Activated CD8-positive, alpha-beta memory T cell treated with anti-CD3 and anti-CD28 coated beads for 1 hour (primary cell): ENCODE measurements around the gene PPFIA3.

Experiments
- DNase-seq, 2 donors: peaks; one replicate each; pipeline ENCODE4 v3.0.0-alpha.2; 2020; ENCODE audit warnings: low read depth in 1 of 2; ENCODE audit errors: extremely low read depth in 1 of 2

Gene PPFIA3

DNA sequence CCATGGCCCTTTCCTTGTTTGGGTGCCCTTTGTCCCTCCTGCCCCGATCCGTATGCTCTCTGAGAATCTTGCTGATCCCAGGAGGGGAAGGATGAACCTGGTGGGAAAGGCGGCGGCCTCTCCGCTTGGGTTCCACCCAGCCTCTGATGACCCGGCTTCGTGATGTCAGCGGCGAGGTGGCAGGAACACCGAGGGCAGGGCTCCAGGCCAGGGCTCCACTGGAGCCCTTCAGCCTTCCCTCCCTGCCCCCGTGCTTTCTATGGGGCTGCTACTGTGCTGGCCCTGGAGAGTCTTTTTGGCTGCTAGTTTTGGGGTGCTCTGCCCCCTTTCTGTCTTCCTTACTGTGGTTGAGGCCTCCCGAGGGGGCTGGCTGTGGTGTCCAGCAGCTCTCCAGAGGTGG lies 17.0 kb upstream of the PPFIA3 start:
- DNase-seq, result no peak

DNA sequence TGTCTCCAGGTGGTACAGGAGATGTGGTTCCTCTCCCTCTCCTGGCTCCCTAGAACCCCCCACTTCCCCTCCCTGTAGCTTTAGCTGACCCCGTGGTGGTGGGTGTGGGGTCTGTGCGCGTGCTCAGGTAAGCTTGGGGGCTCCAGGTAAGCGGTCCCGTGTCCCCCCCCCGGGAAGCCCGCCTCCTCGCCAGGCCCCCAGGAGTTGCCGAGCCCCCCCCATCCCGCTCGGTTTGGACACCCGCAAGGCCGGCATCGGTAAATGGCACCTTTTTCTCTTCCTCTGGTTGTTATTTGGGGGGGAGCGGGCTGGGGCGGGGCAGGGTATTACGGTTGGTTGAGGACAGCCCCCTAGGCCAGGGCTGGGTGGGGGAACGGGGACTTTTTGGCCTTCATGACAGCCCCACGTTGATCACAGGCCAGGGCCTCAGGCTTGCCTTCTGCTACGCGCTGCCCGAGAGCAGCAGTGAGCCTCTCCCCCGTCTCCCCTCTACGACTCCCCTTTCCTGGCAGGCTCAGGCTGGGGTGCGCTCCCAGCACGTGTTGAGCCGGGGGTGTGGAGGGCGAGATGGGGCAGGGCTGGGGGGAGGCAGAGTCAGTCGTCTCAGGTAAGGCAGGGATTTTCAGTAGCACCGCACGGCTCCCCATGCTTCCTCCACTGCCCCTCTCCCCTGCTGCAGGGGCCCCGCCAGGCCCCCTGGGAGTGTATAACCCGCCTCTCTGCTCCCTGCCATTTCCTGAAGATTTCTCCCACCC lies 15.8 kb upstream of the PPFIA3 start:
- DNase-seq, result no peak

GRCh38 chr19:49104229-49104864 lies 15.0 kb upstream of the PPFIA3 start:
- no peak for DNase-seq

DNA sequence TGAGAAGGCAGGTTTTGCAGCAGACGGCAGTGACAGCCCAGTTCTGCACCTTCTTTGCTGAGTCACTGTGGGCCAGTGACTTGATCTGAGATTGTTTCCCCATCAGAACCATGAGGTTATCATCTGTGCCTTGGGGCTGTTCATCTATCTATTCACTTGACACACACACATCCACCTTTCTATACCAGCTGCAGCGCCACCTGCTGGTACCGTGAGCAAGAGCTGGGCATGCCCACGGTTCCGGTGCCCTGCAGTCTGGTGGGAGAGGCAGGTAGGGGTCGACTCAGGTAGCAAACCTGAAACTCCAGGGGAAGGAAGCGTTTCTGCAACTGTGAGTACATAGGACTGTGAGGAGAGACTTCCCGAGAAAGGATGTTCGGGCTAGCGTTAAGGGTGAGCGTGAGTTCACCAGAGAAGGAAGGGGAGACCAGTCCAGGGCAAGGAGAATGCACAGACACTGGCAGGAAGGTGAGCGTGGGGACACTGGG lies 12.7 kb upstream of the PPFIA3 start:
- peak in 1 of 2 donors; percentile 49 for DNase-seq

- no peak for DNase-seq
Observed at GRCh38 chr19:49107625-49108459, 11.5 kb upstream of the PPFIA3 start.

DNA sequence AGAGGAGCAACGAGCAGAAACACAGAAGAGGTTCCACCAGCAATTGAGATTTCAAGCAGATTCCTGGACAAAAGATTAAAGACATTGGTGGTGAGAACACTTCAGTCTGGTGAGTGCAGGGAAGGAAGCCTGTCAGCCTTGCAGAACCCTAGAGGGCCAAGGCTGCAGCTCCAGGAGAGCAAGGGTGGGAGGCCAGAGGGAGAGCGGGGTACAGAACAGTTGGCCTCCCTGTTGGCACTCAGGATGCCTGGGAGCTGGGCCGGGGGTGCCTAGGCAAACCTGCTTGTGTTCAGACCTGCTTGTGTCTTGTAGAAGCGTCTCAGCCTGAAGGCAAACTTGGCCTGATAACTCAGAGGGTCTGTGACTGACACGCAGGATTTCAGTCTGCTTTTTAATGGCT lies 10.3 kb upstream of the PPFIA3 start:
- no peak for DNase-seq

DNA sequence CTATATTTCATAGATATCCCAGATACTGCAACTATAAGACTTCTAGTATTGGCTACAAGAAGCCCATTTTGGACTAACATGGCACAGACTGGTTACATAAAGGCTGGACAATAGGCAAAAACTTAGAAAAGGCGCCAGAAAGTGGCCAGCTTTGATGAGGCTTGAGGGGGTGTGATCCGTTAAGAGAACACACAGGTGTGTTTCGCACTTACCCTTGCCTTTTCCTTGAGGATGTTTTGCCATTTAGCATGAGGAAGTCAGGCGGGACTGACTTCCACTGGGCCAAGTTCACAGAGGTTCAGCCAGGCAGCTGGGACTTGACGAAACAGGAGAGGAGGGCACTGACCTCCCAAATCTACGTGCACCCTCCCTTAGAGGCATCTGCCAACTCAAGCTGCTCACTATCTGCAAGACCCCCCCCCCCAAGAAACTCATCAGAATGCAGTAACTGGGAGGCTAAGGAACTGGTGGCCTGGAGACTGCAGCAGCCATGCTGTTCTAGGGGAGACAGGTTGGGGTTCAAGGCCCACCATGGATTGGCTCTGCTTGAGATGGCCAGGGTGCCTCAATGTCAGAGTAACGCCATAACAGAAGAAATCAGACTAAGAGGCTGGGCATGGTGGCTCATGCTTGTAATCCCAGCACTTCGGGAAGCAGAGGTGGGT lies 9.6 kb upstream of the PPFIA3 start:
- no peak for DNase-seq

GRCh38 chr19:49110567-49110966 lies 8.8 kb upstream of the PPFIA3 start:
- DNase-seq, result no peak

- DNase-seq, result no peak
Observed at GRCh38 chr19:49111218-49111998, 7.9 kb upstream of the PPFIA3 start.

DNA sequence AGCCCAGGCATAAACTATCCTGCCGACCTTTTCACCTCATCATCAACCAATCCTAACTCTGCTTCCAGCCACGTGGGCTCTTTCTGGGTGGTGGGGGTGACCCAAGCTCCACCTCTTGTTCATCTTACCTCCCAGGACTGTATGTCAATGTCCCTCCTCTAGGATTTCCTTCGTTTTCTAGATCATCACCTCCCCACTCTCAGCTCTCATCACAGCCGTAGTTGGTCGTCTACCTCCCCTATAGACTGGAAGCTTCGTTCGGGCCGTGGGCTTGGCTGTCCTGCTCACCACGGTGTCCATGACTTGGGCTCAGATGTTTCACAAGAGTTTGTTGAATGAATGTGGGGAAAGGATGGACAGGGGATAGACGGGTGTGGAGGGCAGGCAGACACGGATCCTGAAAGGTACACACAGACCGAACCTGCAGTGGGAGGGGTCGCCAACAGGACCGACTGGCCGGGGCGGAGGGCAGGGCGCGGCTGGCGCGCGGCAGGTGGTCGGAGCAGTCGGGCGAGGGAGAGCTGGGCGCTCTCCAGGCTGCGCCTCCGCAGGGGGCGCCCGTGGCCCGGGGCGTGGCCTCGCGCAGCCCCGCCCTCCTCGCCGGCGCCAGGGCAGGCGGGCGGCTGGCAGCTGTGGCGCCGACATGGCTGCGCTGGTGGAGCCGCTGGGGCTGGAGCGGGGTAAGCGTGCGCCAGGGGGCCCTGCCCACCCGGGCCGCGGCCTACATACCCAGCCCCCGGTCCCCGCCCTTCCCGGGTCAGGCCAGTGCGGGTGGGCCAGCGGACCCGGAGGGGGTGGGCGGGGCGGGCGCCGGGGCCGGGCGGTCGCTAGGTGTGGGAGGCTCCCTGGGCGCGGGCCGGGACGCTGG lies 5.3 kb upstream of the PPFIA3 start, which contains the start of gene LIN7B:
Gene LIN7B, plus strand, starts transcription at position 609 of the 868 bp plus-strand sequence. Its CDS starts 35 bp downstream, at position 644.
- peak in 1 of 2 donors; percentile 64 for DNase-seq

GRCh38 chr19:49114630-49115363 lies 4.5 kb upstream of the PPFIA3 start:
- DNase-seq, result peak in 1 of 2 donors; percentile 28

DNA sequence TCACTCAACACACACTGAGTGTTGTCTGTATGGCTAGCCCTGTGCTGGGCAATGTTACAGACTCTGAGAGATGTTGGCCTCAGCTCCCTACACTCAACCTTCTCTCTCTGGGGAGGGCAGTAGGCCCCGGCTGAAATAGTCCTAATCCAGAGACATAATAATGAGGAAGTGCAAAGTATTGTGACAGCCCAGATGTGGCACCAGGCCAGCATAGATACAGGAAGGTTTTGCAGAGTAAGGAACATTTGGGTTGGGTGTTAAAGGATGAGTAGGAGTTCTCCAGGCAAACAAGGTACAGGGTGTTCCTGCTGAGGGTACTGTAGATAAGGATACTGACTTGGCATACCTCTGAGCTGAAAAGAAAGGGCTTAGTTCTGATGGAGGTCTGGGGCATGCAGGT lies 2.8 kb upstream of the PPFIA3 start:
- DNase-seq, result no peak

DNA sequence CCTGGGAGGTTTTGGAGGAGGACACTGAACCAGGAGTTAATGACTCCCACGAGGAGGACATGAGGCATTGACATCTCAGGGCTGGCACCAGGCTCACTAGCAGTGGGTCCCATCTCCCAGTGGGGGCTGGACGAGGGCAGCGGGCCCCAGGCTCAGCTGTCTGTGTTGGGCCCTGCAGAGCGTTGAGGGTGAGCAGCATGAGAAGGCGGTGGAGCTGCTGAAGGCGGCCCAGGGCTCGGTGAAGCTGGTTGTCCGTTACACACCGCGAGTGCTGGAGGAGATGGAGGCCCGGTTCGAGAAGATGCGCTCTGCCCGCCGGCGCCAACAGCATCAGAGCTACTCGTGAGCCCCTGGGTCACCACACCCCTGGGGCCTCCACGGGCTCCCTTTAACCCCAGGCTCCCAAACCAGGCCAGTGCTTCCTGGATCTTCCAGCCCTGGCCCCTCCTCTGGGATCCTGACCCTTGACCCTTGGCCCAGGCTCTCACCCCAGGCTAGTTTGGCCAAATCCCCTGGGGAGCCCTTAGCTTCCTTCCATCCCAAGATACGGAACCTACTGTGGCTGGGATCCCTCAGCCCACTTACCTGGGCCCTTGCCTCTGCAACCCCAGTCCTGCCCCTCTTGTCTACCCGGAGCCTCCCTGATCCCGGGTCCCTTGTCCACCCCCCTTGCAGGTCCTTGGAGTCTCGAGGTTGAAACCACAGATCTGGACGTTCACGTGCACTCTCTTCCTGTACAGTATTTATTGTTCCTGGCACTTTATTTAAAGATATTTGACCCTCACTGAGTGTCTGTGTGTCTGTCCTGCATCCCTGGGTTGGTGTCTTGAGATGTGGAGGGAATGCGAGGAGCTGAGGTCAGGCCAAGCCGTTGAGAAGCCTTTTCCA lies 1.4 kb upstream of the PPFIA3 start:
- DNase-seq, result no peak

DNA sequence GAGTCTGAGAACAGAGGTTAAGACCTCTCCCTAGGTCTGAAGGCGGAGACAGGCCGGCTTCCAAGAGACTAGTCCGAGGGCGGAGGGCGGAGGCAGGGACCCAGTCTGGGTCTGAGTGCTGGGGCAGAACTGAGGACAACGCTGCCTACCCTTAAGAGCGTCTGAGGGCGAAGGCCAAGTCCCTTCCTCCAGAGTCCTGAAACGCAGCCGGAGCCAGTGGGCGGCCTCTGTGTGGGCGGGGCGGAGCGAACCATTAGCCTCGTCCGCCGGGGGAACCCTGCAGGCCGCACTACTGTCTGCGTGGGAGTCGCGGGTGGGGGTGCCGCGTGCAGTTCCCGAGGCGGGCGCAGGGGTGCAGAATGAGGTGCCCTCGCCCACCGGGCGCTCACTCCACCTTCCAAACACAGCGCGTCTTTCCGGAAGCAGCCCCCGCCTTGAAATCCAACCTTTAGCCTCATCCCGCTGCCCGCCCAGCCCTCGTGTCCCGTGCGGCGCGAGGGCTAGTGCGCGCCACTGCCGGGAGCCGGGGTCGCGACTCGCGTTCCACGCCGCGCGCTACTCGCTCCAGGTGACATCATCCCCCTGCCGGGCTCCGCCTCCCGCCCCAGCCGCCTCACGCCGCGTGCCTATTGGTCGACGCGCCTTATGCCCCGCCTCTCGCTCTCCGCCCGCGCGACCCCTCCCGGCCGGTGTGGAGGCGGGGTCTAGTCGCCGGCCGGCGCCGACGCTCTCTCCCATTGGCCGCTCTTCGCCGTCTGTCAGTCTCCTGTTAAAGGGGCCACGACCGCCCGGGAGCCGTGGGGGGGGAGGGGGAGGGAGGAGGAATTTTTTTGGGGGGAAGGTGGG lies 556 bp upstream of the PPFIA3 start, which contains the start of gene C19orf73:
Gene C19orf73, minus strand, starts transcription at position 579 of the 846 bp plus-strand sequence. Its CDS starts 121 bp downstream, at position 458.
- peak; percentile 86 to 92 for DNase-seq

- no peak for DNase-seq
Observed at GRCh38 chr19:49120325-49120683, 960 bp downstream of the PPFIA3 start.

DNA sequence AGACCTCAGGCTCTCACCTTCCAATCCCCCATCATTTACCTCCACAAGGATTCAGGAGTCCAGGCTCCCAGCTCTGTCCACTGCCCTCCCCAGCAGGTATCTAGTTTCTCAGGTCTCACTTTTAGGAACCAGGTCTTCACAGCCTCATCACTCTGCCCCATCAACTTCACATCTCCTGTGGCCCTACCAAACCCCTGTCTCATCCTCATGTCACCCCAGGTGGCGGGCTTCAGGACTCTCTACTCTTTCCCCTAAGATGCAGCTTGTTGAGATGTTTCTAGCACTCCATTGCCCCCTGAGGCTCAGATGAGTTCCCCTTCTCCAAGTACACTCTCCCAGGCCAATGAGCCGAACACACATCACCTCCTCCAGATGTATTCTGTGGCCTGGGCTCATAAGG lies 1.5 kb downstream of the PPFIA3 start:
- DNase-seq, result no peak
